Kidney epithelial cell (primary cell): ENCODE results near the gene MTUS2. TPM values are rescaled to one million over a fixed set of nuclear protein-coding genes. Genes with fewer than 3 reads are reported as not detected.

ENCODE experiments used
- DNase-seq: peaks from one replicate; pipeline ENCODE4 v3.0.0-alpha.2; 2010; ENCODE audit warnings: low read depth
- H3K27me3 ChIP-seq: 2 replicates; pipeline ENCODE4 v1.6.0; 2011; ENCODE audit warnings: low read length; ENCODE audit not compliant: control insufficient read depth, insufficient read depth
- H3K36me3 ChIP-seq: 2 replicates; pipeline ENCODE4 v1.5.1; 2011; ENCODE audit warnings: low read length; ENCODE audit not compliant: control insufficient read depth, insufficient read depth
- H3K4me3 ChIP-seq: 2 replicates; pipeline ENCODE4 v1.5.1; 2011; ENCODE audit warnings: low read depth, mild to moderate bottlenecking, control low read depth, low read length
- CTCF ChIP-seq: IDR thresholded peaks from 2 replicates; pipeline ENCODE4 v1.5.1; 2011; ENCODE audit warnings: mild to moderate bottlenecking, moderate library complexity, low read length, control low read depth, inconsistent platforms; ENCODE audit not compliant: insufficient read depth, poor library complexity, severe bottlenecking
- total RNA-seq: library from RNA; depleted of rRNA; stranded (reverse); fragments of >200 nt; gene quantifications from 2 replicates; pipeline ENCODE4 v1.2.3, GENCODE V29; 2015

MTUS2 gene
- total RNA-seq, 1 donor from 2014 or later = 0.25 TPM

GRCh38 chr13:29421118-29421517 is 601.0 kb downstream of the MTUS2 start:
- no peak for TF ChIP-seq CTCF
- no peaks in the 10 kb centered on the region for H3K36me3 ChIP-seq
- no peaks in the 10 kb centered on the region for H3K27me3 ChIP-seq
- DNase-seq = no peak
- no peak overlapping the region for H3K4me3 ChIP-seq

- Histone ChIP-seq H3K36me3 (no peaks in the 10 kb centered on the region), H3K4me3 (no peak overlapping the region), H3K27me3 (peaks cover 5% of the 10 kb centered on the region)
- TF ChIP-seq CTCF = no peak
- DNase-seq = no peak
Observed at GRCh38 chr13:29422015-29422414, 601.9 kb downstream of the MTUS2 start.

- H3K4me3 ChIP-seq = no peak overlapping the region
- no peak for DNase-seq
- TF ChIP-seq CTCF = no peak
- H3K36me3 ChIP-seq = no peaks in the 10 kb centered on the region
- H3K27me3 ChIP-seq = peaks cover 8% of the 10 kb centered on the region
Observed at GRCh38 chr13:29423050-29423449, 602.9 kb downstream of the MTUS2 start.

GRCh38 chr13:29427937-29428309 is 607.8 kb downstream of the MTUS2 start:
- DNase-seq = no peak
- no peaks in the 10 kb centered on the region for H3K36me3 ChIP-seq
- peaks cover 16% of the 10 kb centered on the region for H3K27me3 ChIP-seq
- no peak for TF ChIP-seq CTCF
- H3K4me3 ChIP-seq = peak overlapping the region; percentile 12

GRCh38 chr13:29428310-29429181 is 608.4 kb downstream of the MTUS2 start:
- TF ChIP-seq CTCF = no peak
- no peaks in the 10 kb centered on the region for H3K36me3 ChIP-seq
- peak overlapping the region; percentile 12 for H3K4me3 ChIP-seq
- peaks cover 16% of the 10 kb centered on the region for H3K27me3 ChIP-seq
- no peak for DNase-seq
